GM21447 (cell line): ENCODE results near the gene FHOD3.

ENCODE experiments used
- ATAC-seq: cut with Tn5 transposase; IDR thresholded peaks from one replicate; pipeline ENCODE4 v1.9.1; 2021; ENCODE audit not compliant: unreplicated experiment

Gene FHOD3

GRCh38 chr18:36580266-36580665 lies 282.8 kb downstream of the FHOD3 start:
- no peak for ATAC-seq

DNA sequence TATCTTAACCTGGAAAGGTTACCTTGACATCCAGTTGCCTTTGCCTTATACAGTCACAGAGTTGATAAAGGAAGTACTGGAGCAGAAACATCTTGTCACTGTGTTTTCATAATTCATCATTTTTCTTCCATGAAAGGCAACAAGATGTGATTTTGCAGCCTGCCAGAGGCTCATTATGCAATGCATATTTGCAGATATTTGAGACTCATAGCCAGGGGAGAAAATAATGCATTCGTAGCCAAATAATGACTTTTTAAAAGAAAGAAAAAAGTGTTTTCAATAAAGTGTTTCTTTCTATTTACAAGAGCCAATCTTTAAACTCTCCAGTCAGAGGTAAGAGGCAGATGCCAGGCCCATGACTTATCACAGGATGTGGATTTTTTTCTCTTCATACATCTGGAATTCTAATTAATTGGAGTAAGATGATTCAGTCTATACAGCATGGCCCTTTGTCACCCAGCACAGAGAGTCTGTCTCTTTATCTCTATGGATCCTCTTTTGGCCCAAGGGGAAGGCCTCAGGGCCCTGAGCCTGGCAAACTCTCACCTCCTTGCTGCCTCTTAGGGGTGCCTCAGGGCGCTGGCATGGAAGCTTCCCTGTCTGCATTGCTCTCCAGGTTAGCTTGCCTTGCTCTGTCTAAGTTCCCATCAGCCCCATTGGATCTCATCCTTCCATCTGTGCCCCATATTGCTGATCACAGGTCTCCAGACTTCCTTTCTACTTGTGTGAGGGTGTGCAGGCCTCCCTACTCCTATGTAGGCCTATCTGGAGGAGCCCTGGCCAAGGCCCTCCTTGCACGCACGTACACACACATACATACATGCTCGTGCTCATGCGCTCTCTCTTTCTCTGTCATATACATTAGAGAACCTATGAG lies 283.6 kb downstream of the FHOD3 start:
- ATAC-seq = no peak

- no peak for ATAC-seq
Measured at GRCh38 chr18:36582988-36583745, 285.7 kb downstream of the FHOD3 start.

GRCh38 chr18:36589857-36590543 lies 292.5 kb downstream of the FHOD3 start:
- no peak for ATAC-seq

- no peak for ATAC-seq
Measured at GRCh38 chr18:36590621-36591580, 293.4 kb downstream of the FHOD3 start.

- ATAC-seq = no peak
Measured at GRCh38 chr18:36592282-36592681, 294.8 kb downstream of the FHOD3 start.

- ATAC-seq = no peak
Measured at GRCh38 chr18:36593001-36593400, 295.5 kb downstream of the FHOD3 start.

GRCh38 chr18:36593641-36594040 lies 296.1 kb downstream of the FHOD3 start:
- ATAC-seq = no peak

- no peak for ATAC-seq
Measured at GRCh38 chr18:36594621-36595020, 297.1 kb downstream of the FHOD3 start.

GRCh38 chr18:36595046-36595817 lies 297.7 kb downstream of the FHOD3 start:
- ATAC-seq = no peak

DNA sequence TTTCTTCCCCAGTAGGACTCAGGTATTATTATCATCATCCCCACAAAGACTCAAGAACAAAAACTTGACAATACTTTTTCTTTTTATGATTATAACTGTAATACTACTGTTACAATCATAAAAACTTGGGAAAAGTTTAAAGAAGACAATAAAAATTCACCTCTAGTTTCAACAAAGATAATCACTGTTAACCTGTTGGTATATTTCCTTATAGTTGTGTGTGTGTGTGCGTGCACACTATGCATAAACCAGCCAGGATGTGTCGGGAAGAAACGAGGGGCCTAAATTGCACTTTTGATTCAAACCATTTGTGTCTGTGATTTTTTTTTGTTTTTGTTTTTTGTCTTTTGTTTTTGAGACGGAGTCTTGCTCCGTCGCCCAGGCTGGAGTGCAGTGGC lies 298.3 kb downstream of the FHOD3 start:
- no peak for ATAC-seq

DNA sequence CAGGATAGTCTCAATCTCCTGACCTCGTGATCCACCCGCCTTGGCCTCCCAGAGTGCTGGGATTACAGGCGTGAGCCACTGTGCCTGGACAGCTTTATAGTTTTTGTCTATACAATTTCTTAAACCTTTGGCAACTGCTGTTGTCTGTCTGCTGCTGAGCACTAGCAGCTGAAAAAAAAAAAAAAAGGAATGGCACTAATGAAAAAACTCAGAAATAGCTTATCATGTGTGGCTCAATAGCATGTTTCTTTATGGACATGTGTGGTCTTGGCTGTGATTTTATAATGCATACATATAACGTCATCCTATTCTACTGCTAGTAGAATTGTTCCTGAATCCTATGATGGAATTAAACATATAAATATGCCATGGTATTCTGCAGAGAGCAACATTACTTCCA lies 300.1 kb downstream of the FHOD3 start:
- no peak for ATAC-seq

DNA sequence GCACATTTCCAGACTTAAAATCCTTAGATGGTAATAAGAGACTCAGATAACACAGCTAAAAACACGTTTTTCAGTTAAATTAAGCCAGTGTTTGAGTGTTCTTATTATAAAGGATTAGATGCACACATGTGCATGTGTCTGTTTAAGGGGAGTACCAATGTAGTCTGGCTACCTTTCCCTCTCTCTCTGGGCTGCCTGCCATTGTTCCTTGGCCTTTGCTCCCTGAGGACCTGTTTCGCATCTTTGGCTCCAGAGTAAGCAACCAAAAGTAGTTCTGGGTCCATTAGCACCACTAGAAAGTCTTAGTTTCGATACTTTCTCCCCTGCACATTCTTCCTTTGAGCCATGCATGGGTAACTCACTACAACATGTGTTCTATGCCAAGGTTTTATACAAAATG lies 303.0 kb downstream of the FHOD3 start:
- no peak for ATAC-seq

DNA sequence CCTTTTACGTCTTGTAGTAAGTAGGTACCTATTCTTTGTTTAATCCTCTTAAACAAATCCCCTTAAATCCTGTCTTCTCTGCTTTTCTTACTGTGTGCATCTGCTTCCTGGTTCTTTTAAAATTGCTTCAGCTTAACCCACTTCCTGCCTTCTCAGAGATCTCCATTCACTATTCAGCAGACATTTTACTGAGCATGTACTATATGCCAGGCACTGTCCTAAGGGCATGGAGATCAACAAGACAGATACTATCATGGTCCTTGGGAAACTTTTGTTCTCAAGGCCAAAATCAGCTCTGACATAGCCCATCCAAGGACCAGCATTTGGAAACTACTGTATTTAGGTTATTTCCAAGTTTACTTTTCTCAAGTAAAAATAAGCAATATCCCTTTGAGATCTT lies 303.8 kb downstream of the FHOD3 start:
- ATAC-seq = no peak

DNA sequence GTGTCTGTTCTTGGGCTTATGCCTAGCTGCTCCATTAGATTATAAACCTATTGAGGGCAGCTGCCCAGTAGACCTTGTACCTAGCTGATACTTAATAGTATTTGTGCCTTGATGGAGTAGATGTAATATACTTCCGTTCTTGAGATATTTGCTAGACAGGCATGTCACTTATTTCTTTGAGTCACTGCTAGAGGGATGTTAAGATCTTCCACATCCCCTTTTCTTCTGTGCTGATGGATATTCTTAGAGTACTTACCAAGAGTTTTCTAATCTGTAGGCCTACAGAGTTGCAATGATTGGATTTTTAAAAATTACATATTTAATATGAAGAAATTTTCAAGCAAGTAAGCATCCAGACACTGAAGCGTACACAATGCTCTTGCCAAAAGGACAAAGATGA lies 304.6 kb downstream of the FHOD3 start:
- ATAC-seq = no peak

DNA sequence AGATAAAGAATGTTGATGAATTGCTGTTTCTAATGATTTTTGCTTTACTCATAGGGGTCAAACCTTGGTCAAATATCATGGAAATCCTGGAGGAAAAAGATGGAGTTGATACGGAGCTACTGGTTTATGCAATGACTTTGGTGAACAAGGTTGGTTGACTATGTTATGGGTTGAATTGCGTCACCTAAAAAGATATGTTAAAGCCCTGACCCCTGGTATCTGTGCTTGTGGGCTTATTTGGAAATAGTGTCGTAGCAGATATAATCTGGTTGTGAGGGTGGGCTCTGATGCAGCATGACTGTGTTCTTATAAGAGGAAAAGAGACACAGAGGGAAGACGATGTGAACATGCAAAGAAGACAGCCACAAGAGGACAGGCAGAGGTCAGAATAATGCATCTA lies 305.1 kb downstream of the FHOD3 start:
- ATAC-seq = no peak

GRCh38 chr18:36608107-36608506 lies 310.6 kb downstream of the FHOD3 start:
- no peak for ATAC-seq

- no peak for ATAC-seq
Measured at GRCh38 chr18:36610258-36610657, 312.7 kb downstream of the FHOD3 start.

DNA sequence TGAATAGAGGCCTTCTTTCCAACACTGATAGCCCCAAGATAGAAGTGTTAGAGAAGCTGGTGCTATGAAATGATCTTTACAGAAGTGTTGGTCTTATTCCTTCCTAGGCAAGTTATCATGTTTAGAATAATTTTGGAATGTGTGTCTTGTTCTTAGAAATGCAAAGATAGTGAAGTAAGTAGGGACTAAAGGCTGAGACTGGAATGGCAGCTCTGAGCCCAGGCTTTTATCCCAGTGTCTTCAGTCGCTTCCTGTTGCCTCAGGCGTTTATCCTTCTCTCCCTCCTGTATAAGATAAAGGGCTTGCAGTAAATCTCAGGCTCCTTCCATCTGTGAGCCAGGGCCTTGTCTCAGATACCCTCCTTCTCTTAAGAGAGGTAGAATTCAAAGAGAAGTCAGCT lies 313.1 kb downstream of the FHOD3 start:
- ATAC-seq = no peak

DNA sequence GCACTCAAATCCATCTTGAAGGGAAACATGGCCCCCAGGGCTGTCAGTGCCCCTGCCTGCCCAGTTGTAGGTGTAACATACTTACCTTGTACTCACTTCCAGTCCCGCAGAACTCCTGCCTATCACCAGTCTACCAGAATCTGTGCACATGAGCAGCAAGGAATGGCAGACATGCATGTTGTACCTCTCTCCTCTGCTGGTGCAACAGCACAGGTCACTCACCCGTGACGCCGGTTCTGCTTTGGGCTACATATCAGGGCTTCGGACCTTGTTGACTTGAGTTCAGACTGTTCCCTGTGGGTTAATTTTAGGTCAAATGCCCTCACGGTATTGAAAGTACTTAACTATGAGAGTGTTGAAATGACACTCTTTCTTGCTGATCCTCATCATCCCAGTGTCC lies 315.6 kb downstream of the FHOD3 start:
- no peak for ATAC-seq
